ENCODE measurements around the gene DSP.

DNA sequence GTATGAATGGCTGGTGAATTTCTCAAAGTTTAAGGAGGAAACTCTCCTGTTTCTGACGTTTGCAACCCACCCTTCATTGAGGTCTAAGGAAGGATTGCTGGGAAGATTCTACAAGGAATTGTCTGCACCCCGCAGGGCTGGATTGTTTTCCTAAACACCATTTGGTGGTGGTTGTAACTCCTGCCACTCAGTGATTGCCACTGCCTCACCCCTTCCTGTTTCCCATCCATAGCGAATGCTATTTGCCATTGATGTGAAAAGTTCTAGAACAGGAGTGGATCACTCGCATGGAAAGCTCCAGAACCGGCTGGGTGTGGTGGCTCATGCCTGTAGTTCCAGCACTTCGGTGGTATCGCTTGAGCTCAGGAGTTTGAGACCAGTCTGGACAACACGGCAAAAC is 8.7 kb upstream of the DSP start:
- TF ChIP-seq, protein P1, sequence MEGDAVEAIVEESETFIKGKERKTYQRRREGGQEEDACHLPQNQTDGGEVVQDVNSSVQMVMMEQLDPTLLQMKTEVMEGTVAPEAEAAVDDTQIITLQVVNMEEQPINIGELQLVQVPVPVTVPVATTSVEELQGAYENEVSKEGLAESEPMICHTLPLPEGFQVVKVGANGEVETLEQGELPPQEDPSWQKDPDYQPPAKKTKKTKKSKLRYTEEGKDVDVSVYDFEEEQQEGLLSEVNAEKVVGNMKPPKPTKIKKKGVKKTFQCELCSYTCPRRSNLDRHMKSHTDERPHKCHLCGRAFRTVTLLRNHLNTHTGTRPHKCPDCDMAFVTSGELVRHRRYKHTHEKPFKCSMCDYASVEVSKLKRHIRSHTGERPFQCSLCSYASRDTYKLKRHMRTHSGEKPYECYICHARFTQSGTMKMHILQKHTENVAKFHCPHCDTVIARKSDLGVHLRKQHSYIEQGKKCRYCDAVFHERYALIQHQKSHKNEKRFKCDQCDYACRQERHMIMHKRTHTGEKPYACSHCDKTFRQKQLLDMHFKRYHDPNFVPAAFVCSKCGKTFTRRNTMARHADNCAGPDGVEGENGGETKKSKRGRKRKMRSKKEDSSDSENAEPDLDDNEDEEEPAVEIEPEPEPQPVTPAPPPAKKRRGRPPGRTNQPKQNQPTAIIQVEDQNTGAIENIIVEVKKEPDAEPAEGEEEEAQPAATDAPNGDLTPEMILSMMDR (IDR thresholded peaks at IDR 0.05): no peak
- no peak for TF ChIP-seq FOXP1 (CRISPR knock-in tag; IDR thresholded peaks at IDR 0.05; ENCODE audit: borderline replicate concordance)
